A549 (cell line): ENCODE results near the gene NPR3.

Source experiments
- BCL3 ChIP-seq: fragments of >200 bp; sonication (Bioruptor Twin); formaldehyde crosslinking; IDR thresholded peaks from 3 replicates; pipeline ENCODE4 v1.6.1; 2016
- CEBPB ChIP-seq, 2 experiments: fragments of >200 bp in 1 of 2; sonication (Bioruptor Twin) in 1 of 2; formaldehyde crosslinking in 1 of 2; IDR thresholded peaks; 2 replicates each; pipeline ENCODE4 v1.6.1; 2012 to 2016
- CTCF ChIP-seq: fragments of >200 bp; sonication (Bioruptor Twin); formaldehyde crosslinking; IDR thresholded peaks from 3 replicates; pipeline ENCODE4 v1.5.1; 2016
- E2F6 ChIP-seq: IDR thresholded peaks from 2 replicates; pipeline ENCODE4 v1.6.1; 2012; ENCODE audit warnings: low read depth, borderline replicate concordance
- ELK1 ChIP-seq: fragments of 150-350 bp; IDR thresholded peaks from 2 replicates; pipeline ENCODE4 v1.6.1; 2014; ENCODE audit warnings: low read depth, mild to moderate bottlenecking, low read length
- HOXB13 ChIP-seq: fragments of 250-450 bp; sonication (Bioruptor Pico); IDR thresholded peaks from 2 replicates; pipeline ENCODE4 v1.5.0; 2020; ENCODE audit warnings: low read depth, mild to moderate bottlenecking, moderate library complexity
- HOXB5 ChIP-seq: fragments of 250-450 bp; sonication (Bioruptor Pico); IDR thresholded peaks from 2 replicates; pipeline ENCODE4 v1.5.0; 2020; ENCODE audit warnings: mild to moderate bottlenecking, moderate library complexity
- JUNB ChIP-seq: fragments of >200 bp; sonication (Bioruptor Twin); formaldehyde crosslinking; IDR thresholded peaks from 2 replicates; pipeline ENCODE4 v1.6.1; 2016
- MAX ChIP-seq: IDR thresholded peaks from 2 replicates; pipeline ENCODE4 v1.6.1; 2012
- MAZ ChIP-seq: fragments of 150-350 bp; IDR thresholded peaks from 2 replicates; pipeline ENCODE4 v1.6.1; 2014; ENCODE audit warnings: antibody characterized with exemption, low read depth, low read length, borderline replicate concordance
- PBX3 ChIP-seq: IDR thresholded peaks from 2 replicates; pipeline ENCODE4 v1.6.1; 2012
- POLR2A ChIP-seq: IDR thresholded peaks from 2 replicates; pipeline ENCODE4 v1.6.1; 2012; ENCODE audit warnings: mild to moderate bottlenecking, low read length
- ZFP36 ChIP-seq: fragments of 450-650 bp; IDR thresholded peaks from 2 replicates; pipeline ENCODE4 v1.6.1; 2014; ENCODE audit warnings: borderline replicate concordance; ENCODE audit not compliant: partially characterized antibody

GRCh38 chr5:32828492-32828891 lies 117.4 kb downstream of the NPR3 start:
- TF ChIP-seq POLR2A (no peak), E2F6 (no peak), CTCF (no peak), MAX (no peak), JUNB (no peak), ZFP36 (no peak), PBX3 (no peak), HOXB13 (no peak), HOXB5 (CRISPR knock-in tag) (no peak), CEBPB (IDR thresholded peaks at IDR 0.05) (no peak), ELK1 (no peak), BCL3 (no peak), MAZ (no peak)
